ENCODE results near the gene KLK4.

DNA sequence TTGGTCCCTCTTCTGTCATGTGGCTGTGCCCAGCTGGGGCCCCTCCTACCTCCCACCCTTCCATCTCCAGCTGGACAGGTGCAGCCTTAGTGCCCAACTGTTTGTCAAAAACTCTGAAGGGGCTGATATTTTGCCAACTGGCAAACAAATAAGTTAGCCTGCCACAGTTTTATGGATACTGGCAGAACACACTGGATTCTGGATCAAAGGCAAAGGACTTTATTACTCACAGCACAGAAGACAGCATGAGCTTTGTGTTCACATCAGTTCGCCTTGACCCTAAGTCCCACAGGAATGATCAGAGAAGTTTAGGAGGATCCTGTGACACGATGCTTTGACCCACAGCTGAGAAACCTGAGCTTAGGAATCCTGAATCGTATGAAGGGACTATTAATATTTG, 21.6 kb downstream of the KLK4 start:
- TF ChIP-seq, protein P1, sequence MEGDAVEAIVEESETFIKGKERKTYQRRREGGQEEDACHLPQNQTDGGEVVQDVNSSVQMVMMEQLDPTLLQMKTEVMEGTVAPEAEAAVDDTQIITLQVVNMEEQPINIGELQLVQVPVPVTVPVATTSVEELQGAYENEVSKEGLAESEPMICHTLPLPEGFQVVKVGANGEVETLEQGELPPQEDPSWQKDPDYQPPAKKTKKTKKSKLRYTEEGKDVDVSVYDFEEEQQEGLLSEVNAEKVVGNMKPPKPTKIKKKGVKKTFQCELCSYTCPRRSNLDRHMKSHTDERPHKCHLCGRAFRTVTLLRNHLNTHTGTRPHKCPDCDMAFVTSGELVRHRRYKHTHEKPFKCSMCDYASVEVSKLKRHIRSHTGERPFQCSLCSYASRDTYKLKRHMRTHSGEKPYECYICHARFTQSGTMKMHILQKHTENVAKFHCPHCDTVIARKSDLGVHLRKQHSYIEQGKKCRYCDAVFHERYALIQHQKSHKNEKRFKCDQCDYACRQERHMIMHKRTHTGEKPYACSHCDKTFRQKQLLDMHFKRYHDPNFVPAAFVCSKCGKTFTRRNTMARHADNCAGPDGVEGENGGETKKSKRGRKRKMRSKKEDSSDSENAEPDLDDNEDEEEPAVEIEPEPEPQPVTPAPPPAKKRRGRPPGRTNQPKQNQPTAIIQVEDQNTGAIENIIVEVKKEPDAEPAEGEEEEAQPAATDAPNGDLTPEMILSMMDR (conservative IDR thresholded peaks at IDR 0.05) = no peak
- TF ChIP-seq ZFX (IDR thresholded peaks at IDR 0.05) = no peak

All from C4-2B (cell line).